GM12892 (cell line): ENCODE results near the gene SLC39A10.

Experiments
- POLR2A ChIP-seq: IDR thresholded peaks from 2 replicates; pipeline ENCODE4 v1.6.1; 2011; ENCODE audit warnings: low read depth, low read length, control low read depth
- POLR2AphosphoS5 ChIP-seq: IDR thresholded peaks from 2 replicates; pipeline ENCODE4 v1.6.1; 2011; ENCODE audit warnings: low read depth, low read length, control low read depth

- TF ChIP-seq POLR2AphosphoS5 = no peak
- no peak for TF ChIP-seq POLR2A
Measured at GRCh38 chr2:195677290-195677689, 20.3 kb downstream of the SLC39A10 start.
